NB4 (cell line): ENCODE measurements around the gene ASTN1.

Experiments used
- MYC ChIP-seq: IDR thresholded peaks from 2 replicates; pipeline ENCODE4 v1.6.1; 2011; ENCODE audit warnings: low read depth, low read length
- POLR2A ChIP-seq: IDR thresholded peaks from 2 replicates; pipeline ENCODE4 v1.6.1; 2011; ENCODE audit warnings: mild to moderate bottlenecking; ENCODE audit not compliant: insufficient read length; ENCODE audit errors: extremely low read depth
- TF ChIP-seq, protein P1 (sequence below): IDR thresholded peaks from one replicate; pipeline ENCODE4 v1.5.1; 2012; ENCODE audit warnings: low read depth, low read length
- TF ChIP-seq, protein P2 (sequence below): IDR thresholded peaks from 2 replicates; pipeline ENCODE4 v1.6.1; 2011; ENCODE audit warnings: low read depth, low read length

DNA sequence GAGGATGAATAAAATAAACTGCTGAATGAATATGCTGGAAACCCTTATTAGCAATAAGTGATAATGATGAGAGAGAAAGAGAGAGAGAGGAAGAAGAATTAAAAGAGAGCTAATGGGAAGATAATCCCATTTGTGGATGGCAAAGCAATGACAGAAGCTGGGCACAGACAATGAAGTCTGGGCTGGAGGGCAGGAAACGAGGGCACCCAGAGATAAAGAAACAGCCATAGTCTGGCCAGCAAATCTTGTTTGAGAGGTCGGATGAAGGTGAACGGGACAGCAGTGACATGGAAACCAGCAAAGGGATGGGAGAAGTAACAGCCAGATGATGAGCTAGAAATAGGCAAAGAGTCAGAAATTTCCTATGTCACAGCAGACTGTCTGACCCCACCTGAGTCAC lies 155.9 kb downstream of the ASTN1 start:
- TF ChIP-seq POLR2A (no peak), MYC (no peak)
- TF ChIP-seq, protein P1, sequence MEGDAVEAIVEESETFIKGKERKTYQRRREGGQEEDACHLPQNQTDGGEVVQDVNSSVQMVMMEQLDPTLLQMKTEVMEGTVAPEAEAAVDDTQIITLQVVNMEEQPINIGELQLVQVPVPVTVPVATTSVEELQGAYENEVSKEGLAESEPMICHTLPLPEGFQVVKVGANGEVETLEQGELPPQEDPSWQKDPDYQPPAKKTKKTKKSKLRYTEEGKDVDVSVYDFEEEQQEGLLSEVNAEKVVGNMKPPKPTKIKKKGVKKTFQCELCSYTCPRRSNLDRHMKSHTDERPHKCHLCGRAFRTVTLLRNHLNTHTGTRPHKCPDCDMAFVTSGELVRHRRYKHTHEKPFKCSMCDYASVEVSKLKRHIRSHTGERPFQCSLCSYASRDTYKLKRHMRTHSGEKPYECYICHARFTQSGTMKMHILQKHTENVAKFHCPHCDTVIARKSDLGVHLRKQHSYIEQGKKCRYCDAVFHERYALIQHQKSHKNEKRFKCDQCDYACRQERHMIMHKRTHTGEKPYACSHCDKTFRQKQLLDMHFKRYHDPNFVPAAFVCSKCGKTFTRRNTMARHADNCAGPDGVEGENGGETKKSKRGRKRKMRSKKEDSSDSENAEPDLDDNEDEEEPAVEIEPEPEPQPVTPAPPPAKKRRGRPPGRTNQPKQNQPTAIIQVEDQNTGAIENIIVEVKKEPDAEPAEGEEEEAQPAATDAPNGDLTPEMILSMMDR = no peak
- TF ChIP-seq, protein P2, sequence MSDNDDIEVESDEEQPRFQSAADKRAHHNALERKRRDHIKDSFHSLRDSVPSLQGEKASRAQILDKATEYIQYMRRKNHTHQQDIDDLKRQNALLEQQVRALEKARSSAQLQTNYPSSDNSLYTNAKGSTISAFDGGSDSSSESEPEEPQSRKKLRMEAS = no peak
